Measurements from ENCODE around the gene MCTP2.
"Not testable (repeated sequence)": the region's sequence is repeated elsewhere in the genome, so short reads cannot be mapped to it uniquely, and the experiment has no call there.

MCTP2 gene

DNA sequence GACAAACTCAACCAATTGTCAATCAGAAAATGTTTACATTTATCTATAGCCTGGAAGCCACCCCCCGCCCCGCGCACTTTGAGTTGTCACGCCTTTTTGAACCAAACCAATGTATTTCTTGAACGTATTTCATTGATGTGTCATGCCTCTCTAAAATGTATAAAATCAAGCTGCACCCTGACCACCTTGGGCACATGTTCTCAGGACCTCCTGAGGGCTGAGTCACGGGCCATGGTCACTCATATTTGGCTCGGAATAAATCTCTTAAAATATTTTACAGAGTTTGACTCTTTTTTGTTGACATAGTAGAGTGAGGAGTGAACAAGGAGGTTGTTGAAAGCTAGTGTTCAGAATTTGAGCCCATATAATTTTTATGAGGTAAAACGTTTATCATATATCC is 6.5 kb downstream of the MCTP2 start:
- DNase-seq, result no peak

DNA sequence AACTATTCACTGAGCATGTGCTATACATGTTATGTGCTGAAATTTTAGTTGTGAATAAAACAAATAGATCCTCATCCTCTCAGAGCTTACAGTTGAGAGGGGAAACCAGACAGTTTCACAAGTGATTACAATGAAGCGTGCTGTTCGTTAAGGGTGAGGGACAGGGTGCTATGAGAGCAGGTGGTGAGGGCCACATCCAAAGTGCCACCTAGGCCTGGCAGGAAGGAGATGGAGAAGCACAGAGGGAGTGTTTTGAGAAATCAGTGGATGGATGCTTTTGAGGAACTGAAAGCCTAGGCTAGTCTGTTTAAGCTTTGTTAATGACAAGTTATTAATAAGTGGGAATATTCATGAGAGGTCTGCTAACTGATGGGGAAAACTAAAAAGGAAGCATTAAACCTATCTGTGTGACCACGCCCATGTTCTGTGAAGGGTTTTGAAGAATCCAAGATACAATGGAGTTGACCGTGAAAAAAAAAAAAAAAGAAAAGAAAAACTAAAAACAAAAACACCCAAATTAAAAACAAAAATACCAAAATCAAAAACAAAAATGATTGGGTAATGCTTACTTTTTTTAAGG is 7.3 kb downstream of the MCTP2 start:
- no peak for DNase-seq

DNA sequence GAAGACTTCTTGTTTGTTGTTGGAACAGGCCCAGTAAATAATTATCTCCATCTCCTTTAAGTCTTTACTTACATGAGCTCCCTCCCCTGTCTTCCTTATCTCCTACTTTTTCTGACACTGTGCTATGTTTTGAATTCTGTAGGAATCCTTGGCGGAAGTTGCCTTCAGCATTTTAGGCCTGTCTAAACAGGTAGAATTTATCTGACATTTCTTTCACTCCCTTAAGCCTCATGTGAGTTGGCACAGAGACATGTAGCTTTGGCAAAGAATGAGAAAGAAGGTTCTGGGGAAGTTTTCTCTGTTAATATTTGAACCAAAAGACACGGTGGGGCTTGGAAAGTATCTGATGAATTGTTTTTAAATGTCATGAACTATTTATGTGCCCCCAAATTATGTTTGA is 8.1 kb downstream of the MCTP2 start:
- no peak for DNase-seq

DNA sequence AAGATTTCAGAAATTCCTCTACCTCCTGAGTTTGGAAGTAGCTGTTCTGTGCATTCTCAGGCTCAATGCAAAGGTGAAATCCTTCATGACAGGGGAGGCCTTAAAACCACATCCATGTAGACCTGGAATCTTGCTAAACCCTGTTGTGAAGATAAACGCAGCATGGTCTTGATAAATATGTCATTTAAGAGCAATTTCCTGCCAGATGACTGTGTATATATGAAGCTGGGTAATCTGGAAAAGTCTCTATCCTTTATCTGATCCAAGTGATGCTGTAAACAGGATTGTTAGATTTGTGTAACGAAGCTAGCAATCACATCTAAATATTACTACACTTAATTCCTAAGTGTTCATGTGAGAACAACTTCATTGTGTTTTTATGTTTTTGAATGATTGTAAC is 9.1 kb downstream of the MCTP2 start:
- no peak for DNase-seq

DNA sequence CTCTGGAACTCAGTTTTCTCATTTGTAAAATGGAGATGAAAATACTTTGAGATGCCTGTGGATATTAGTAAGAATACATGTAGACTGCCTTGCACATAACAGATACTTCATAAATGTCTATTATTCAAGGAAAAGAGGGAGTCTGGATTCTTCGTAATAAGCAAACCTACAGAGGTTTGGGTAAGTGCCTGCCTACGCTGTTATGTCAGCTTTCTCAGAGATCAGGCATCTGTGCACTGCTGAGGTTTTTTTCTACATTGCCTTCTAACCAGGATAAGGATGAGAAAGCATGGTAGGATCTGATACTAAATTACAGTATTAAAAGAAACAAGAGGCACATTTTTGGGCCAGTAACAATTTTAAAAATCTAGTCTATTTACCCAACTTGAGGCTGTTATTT is 10.9 kb downstream of the MCTP2 start:
- DNase-seq, result no peak

DNA sequence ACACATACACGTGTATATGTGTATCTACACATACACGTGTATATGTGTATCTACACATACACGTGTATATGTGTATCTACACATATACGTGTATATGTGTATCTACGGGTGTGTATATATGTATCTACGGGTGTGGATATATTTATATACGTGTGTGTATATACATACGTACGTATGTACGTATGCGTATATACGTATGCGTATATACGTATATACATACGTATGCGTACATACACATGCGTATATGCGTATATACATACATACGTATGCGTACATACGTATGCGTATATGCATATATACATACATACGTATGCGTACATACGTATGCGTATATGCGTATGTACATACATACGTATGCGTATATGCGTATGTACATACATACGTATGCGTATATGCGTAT is 11.6 kb downstream of the MCTP2 start:
- DNase-seq, result not testable (repeated sequence)

DNA sequence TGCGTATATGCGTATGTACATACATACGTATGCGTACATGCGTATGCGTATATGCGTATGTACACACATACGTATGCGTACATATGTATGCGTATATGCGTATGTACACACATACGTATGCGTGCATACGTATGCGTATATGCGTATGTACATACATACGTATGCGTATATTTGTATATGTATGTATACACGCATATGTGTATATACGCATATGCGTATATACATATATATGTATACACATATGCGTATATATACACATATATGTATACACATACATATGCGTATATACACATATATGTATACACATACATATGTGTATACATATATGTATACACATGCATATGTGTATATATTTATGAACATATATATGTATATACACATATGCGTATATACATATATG is 12.1 kb downstream of the MCTP2 start:
- no peak for DNase-seq

DNA sequence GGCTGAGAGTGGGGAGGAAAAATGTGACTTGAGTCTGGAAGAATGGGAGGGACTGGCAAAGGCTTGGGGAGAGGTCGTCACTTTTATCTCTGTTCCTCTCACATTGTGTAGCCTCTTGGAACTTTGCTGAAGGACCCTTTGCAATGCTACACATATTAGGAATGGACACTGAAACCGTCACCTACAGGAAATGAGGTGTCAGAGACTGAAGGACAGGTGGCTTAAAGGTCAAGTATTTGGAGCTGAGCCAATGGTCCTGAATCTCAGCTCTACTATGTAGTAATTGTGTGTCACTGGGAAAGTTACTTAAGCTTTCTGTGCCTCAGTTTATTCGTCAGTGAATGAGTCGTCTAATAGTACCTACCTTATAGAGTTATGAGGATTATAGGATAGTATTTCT is 14.7 kb downstream of the MCTP2 start:
- no peak for DNase-seq

DNA sequence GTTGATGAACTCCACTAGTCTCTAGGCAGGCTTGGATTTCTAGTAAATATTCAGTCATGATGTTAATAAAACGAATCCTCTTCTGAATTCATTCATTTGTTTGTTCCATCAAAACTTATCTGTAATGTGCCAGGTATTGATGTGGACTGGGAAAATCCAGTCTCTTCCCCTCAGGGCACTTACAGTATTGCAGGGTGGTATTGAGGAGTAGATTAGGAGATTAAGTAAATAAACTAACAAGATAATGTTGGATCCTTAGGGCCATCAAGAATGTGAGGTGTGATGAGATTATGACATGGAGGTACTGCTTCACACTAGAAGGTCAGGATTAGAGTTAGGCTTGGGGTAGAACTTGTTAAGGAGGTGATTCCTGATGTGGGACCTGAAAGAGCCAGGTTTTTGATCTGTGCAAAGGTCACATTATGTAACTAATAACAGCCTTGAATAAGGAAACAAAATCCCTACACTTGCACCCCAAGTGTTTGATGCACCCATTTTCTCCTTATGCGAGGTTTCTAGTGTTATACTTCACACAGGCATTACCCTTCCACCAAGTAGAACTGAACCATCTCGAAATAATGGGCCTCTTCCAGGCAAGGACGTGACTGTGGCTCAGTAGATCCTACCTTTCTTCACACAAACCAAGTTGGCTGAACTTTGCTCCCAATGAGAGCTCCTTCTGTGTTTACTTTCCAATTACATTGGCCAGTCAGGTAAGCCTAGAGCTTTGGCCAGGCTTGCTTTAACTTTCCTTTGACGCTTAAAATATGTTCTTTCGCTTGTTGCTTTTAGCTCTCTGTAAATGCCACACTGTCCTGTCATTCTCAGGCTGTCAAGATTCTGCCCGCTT is 16.7 kb downstream of the MCTP2 start:
- DNase-seq, result no peak

DNA sequence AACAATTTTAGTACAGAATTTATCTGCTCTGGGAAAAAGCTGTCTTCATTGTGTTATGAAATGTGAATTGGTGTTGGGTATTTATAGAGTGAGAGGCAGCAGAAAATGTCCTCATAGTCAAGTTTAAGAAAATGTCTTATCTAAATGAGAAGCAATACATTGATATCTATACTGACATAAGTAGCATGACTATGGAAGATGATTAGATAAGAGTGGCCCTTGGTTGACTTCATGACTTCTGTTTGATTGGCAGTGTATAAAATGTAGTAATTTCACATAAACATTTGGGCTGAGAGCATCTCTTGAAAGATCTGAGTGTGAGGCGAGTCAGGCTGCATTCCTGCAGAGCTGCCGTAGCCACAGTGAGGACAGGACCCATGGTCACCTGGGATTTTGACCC is 19.4 kb downstream of the MCTP2 start:
- no peak for DNase-seq

DNA sequence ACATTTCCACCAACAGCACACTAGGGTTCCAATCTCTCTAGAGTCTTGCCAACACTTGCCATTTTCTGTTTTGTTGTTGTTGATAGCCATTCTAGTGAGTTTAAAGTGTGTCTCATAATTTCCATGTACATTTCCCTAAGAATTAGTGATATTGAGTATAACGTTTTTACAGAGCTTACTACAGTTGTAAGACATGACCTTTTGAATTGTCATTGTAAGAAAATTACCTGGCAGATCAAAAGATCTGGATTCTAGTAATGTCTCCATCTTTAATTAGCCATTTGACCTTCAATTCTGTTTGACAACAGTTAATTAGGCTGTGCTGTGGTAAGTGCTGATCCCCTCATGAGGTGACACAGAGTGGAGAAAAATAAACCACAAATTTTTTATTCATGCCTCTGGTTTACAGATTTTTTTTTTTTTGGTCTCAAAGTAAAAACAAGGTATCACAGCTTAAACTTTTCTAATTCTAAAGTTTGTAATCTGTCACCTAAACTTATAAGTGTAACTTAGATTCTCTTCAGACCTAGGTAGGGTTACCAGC is 20.9 kb downstream of the MCTP2 start:
- DNase-seq, result no peak

DNA sequence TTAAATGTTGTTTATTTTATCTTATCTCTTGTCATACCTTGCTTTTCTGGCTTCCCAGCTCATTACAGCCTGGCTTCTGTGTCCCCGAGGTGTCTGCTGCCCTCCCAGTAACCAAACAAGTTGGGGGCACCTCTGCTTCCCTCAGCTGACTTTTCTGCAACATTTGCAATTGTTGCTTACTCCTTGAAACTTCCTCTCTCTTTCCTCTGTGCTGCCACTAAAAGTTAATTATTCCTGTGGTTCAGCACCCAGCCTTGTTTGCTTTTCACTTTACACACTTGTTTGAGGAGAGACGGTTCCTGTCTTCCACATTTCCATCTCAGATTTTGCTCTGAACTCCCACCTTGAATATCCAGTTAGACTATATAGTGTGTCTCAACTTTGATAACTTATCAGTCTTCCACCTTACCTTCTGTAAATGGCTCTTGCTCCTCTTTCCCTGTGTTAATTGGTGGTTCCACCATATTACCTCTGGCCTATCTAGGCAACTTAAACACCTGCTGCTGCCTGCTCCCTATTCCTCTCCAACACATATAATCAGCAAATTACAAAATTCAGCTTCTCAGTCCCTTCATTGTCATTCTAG is 21.6 kb downstream of the MCTP2 start:
- DNase-seq, result no peak

DNA sequence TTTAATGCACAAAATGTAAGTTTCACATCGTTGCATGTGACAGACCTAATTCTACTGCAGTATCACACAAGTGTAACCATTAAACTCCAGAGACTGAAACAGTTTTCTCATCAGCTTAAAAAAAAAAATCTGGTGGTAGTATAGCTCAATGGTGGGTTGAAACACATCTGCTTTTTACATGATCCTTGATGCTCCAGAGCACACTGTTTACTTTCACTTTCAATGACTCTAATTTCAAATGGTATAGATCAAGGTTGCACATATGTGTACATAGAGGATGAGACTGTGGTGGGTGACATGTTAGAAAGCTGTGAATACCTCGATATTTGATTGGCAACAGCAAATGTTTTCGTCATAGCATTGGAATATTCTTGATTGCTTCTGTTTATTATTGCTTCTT is 22.4 kb downstream of the MCTP2 start:
- DNase-seq, result no peak

DNA sequence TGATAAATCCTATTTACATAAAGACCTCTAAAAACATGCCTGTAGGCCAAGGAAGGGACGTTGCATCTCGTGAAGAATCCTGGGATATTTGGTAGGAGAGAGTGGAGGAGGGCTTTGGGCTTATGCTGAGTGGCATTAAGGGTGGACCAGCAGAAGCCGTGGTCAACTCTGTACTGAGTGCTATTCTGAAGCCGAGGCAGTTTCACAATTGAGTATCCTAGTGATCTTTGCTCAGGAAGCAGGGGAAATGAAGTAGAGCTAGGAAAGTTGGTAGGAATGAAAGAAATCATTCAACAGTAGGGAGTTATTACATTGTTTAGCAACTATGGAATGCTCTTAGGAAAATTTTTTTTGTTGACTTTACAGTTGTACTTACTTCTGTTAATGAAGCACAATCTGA is 24.2 kb downstream of the MCTP2 start:
- no peak for DNase-seq

DNA sequence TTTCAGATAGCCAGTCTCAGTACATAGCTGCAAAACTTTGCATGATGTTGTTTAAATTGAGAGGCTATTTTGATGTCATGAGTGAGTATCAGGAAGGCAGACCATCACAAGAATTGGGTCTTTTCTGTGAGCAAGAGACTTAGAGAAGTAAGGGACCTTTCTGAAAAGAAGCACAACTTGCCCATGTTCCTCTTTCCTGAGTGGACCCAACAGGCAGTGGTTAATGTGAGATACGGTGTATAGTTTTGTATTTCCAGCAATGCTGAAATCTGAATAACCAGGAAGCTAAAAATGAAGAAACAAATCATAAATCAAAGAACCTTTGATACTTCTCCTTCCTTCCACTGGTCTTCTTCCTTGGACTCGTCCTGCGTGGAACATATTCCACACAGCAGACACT is 25.1 kb downstream of the MCTP2 start:
- DNase-seq, result no peak

DNA sequence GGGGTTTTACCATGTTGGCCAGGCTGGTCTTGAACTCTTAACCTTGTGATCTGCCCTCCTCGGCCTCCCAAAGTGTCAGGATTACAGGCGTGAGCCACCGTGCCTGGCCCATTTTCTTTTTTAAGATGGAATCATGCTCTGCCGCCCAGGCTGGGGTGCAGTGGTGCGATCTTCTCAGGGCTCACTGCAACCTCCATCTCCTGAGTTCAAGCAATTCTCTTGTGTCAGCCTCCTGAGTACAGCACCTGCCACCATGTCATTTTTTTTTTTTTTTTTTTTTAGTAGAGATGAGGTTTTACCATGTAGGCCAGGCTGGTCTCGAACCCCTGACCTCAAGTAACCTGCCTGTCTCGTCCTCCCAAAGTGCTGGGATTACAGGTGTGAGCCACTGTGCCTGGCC is 26.4 kb downstream of the MCTP2 start:
- DNase-seq, result not testable (repeated sequence)

DNA sequence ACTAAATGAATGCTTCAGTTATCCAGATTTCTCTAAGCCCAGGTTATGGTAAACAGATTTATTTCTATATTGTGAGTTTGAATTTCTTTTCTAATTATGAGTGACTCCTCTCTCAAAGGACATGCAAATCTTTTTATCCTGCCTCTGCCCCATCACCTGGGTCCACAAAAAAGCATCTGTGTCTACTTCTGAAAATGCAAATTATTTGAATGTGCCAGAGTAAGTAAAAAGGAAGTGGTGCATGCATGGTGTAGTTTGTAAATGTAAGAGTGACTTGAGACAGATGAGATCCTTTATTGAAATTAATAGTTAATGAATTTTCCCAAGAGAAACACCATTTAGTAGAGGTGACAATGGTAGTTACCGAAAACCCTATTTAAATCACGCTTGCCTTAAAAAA is 26.9 kb downstream of the MCTP2 start:
- DNase-seq, result no peak

DNA sequence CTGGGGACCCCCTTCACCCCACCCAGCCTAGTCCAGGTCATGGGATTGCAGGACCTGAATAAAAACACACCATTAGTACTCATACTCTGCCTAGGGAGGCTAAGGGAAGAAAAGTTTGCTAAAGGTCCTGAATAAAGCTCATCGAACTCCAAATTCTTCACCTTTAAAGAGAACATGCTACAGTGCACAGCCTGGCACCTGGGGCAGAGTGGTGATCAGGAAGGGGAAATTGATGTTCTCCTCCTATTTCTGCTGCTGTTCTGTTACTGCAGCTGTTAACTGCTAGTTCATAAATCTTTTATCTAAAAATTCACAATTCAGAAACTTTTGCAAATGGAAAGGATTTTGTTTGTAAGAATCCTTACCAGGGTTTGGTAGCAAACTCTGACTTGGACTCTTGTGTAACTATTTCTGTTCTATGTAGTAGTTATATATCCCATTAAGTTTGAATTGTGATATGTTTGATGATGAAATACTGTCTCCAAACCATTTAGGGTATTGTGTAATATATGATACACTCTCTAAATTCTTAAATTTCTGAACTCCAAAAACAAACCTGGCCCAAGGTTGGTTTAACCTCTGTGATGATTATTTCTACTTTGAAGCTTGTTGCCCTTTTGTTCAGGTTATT is 27.9 kb downstream of the MCTP2 start:
- no peak for DNase-seq

DNA sequence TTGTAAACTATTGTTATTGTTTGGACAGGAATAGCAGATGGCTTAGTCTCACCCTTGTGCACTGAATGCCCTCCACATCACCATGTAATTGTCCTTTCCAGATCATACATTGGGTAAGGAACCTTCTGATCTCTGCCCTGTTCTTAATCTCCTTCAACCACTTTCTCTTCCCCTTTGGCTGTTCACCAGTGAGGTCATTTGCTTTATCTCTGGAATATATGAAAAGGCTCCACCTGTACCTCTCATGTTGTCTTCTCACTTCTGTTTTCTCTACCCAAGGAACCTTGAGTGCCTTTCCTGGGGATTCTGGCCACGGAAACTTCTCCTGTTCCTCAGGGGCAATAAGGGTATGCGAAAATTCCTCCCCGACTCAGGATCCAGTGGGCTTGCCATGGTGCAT is 28.5 kb downstream of the MCTP2 start:
- DNase-seq, result no peak

DNA sequence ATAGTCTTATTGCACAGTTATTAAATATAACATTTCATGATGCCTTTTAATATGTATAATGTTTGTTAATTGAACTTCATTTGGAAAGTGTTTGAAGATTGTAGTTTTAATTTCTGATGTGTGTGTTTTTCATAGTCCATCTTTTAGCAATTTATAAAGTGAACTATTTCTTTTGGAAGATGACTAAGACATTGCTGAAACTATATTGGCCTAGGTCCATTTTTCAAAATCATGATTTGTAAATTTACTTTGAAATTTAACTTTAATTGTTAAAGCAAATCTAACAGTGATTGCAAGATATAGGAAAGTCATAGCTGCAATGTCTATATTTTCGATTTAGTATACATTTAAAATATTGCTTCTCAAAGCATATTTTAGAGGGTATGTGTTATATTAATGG is 30.8 kb downstream of the MCTP2 start:
- no peak for DNase-seq

DNA sequence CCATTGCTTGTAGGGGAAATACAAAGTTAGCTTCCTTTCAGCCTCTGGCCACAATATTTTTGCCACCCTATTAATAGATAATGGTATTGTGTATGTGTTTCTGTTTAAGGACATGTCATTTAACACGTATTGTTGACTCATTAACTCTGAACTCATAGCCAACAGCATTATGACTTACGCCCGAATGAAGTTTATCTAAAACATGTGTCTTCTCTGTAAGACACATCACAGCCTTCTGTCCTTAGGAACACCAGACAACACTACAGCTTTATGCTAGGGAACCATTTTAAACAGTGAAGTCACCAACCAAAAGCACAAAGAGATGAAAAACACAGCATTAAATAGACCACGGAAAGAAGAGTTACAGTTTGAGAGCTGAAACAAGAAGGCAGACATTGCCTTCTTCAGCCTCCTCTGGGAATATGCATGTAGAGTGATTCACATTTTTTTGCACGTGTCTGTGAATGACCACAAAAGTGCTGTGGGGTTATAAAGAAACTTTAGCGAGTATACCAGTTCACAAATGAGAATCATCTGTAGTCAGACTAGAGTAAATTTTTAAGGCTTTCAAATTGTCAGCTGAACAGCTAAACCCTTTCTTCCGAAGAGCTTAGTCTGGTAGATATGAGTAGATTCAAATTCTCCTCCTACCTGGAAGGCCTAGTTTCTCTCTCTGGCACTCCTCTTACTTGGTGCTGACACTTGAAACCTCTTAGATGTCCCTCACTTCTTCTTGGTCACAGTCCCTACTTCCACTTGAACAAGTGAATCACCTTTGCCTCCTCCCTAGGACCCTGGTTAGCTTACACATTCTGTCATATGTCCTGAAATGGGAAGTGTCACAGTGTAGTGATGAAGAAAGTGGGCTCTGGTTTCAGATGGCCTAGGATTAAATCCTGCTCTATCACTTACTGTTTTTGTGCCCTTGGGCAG is 32.2 kb downstream of the MCTP2 start:
- no peak for DNase-seq

DNA sequence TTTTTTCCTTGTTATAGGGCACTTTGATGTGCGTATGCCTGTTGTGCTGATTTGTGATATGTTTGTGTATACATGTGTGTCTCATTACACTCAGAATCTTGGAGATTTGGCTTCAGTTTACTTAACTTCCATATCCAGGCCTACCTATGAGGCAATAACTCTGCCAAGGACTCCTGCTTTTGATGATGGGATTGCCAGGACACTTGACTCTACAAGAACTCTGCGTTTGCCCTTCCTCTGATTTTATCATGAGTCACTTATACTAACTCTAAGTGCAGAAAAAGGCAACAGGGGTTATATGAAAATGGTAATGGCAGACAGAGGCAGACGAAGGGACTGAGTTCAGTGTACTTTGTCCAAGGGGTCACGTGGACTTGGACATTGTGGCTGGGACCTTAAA is 33.6 kb downstream of the MCTP2 start:
- no peak for DNase-seq

DNA sequence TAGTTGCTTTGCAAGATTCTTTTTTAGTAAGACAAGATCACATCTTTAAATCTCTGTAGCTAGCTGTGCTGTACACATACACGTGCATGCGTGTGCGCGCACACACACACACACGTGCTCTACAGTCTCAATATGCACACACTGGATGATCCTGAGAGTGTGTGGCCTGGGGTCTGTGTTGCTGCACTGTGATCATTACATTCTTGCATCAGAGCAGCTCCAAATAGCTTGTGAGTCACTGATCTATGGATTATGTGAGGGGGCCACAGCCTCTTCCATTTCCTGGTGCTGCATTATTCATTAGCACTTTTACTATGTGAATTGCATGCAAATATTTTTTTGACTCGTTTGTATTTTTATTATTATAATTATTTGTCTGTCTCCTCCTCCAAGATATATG is 34.6 kb downstream of the MCTP2 start:
- DNase-seq, result no peak
